ENCODE measurements around the gene EPB41L2.

Gene EPB41L2

DNA sequence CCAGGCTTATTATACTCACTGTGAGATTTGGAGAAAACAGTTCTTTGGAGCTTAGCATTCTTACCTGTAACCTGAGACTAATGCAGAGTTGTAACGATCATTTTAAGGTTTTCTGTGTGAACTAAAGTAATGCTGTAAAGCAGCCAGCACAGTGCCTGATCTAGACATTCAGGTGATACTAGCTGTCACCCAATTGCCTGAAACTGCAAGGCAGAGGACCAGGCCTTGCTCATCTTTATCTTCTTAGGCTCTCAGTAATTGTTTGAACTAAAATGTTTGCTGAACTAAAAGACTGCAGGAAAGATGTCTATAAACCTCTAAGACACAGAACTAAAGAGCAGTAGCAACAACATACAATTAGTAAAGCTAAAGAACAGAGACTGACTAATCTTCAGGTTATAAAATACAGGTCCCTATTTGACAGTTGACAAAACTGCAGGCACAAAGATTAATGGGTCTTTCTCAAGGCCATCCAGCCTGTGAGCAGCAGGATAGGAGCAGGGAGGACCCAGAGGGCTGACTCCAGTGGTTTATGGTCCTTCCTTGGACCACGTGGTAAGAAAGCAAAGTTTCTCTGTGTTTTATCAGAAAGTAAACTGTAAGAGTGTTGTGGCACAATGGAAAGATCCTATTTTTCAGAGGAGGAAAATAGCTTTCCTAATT lies 204.4 kb downstream of the EPB41L2 start:
- no peak for DNase-seq

DNA sequence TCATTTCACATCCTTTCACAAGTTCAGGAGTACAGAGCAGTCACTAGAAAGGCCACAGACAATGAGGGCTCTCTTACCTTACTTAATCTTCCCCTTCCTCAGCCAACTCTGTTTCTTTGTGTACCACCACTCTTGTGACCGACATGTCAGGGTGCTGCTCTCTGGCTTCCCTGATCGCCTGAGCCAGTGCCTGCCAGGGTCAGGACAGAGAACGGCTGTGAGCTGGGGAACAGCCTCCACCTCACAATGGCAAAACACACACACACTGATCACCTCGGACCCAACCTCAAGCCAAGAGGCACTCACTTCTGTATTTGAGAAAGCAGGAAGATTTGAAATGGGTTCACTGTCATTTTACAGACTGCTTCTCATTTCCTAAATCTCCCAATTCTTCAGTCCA lies 205.0 kb downstream of the EPB41L2 start:
- DNase-seq: no peak

DNA sequence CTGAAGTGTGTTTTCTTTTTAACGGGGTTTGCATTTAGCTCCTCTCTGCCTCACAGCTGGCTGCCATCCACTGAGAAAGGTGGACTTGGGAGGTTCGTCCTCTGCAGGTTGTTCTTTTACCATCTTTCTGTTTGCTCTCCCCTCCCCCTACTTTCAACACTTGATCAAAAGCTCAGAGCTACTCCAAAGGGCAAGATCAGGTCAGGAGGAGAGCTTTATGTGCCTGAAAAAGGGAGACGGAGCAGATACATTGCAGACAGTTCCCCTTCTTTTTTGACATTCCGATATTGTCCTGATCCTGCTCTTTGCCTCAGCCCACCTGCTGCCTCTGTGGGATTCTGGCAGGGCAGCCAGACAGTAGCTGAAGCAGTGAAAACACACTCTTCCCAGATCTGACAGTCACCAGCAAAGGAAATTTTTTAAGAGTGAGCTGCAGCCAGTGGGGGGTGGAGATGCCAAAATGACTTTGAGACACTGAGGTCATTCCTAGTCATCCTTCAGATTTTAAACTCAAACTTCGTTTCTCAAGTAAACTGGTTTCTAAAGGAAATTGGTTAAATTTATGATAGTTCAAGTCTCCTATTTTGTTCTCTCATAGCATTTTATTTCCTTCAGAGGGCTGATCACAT lies 209.4 kb downstream of the EPB41L2 start:
- DNase-seq: no peak

DNA sequence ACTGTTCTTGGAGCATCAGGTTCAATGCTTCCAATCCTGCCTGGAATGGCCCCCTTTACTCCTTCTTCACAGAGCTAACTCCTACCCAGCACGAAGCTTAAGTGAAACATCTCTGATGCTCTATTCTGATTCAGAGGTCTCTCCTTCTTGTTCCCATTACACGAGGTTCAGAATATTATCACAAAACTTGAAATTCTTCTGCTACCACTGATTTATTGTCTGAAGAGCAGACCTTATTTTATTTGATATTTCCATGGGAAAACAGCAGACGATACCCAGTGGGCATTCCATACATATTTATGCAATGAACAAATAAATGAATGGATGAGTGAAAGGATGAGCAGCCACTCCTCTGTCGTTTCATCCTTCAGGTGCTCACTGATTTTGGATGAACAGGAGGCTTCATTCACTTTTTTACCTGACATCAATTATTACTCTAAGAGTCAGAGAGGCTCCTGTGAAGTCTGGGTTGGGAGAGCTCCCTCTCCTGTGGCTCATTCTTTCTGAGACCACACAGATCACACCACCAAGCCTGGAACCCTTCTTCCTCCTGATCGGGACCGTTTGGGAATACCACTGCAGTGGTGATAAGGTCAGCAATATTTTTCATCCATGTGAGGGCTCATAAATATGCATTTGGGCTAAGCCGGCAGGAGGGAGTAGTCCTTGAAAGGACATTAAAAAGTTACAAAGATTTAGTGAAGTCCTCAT lies 210.0 kb downstream of the EPB41L2 start:
- no peak for DNase-seq

GRCh38 chr6:130851026-130851425 lies 212.0 kb downstream of the EPB41L2 start:
- DNase-seq: no peak

DNA sequence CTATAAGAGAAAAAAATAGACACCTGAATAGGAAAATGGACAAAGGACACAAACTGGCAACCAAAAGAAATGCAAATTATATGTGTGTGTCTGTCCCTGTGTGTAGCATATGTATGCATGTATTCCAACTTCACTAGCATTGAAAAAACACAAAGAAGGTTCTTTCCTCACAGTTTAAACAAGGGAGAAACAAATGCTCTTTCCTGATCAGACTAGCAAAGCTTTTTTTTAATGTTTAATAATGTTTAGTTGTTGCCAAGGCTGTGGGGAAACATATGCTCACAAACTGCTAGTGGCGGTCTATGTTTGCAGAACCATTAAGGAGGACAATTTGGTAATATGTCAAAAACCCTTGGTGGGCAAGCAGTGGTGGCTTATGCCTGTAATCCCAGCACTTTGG lies 213.5 kb downstream of the EPB41L2 start:
- no peak for DNase-seq

DNA sequence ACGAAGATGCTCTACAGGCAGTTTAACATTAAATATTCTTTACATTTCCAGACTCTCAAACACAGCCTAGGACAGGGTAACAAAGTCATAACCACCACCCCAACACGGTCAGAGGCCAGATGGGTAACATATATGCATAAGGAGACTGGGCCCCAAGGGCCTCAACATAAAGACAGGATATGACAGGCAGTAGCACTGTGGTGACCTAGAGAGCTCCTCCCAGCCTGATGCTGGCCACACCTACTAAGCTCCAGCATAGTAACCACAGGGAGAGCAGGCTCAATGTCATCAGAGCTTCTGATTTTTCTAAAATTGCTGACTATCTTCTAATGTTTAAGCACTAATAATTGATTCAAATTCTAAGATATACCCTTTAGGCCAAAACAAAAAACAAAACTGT lies 214.1 kb downstream of the EPB41L2 start:
- no peak for DNase-seq

- no peak for DNase-seq
These were observed 215.8 kb downstream of the EPB41L2 start for GRCh38 chr6:130847001-130847910.

DNA sequence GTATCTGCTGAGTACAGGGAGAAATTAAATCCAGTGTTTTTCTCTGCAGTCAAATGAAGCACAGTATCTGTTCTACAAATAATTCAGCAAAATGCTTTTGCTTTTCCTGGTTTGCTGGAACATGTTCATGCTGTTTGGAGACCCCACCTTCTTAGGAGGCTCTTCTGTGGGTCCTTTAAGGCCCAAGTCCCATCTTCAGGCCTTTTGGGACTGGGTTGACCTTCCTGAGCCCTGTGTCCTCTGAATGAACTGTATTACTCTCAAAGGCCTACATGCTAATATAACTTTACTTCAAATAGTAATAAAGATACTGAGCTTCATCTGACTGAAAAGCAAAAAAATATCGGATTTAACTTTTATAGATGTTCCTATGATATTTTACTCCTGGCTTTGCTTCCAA lies 216.5 kb downstream of the EPB41L2 start:
- DNase-seq: no peak

DNA sequence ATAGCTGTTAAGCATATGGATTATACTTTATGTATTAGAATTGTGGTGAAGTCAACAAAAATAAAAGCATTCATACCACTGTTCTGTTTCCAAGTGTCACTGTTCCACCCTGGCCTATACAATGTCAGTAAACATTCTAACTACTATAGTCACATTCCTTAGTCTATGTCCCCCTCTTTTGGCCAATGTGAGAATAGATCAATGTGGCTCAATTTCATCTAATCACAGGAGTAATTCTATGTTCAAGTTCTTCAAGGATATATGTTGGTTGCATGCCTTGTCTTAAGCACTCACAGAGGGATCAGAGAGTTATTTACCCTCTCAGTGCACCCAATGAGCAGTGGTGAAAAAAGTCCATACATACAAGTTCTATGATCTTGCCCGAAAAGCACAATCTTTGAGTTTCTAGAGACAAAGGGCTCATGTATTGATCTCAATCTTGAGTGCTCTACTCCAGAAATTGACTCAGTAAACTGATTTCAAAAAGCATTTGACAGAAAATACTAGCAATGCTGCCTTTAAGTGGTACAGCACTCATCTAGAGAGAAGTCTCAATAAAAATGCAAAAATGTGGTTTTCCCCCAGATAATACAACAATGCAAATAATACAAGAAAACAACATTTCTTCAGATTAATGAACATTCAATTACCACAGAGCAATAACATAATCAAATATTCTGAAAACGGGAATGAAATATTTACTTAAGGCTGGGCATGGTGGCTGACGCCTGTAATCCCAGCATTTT lies 219.3 kb downstream of the EPB41L2 start:
- DNase-seq: peak; percentile 0 to 40

- no peak for DNase-seq
These were observed 221.8 kb downstream of the EPB41L2 start for GRCh38 chr6:130841128-130841728.

DNA sequence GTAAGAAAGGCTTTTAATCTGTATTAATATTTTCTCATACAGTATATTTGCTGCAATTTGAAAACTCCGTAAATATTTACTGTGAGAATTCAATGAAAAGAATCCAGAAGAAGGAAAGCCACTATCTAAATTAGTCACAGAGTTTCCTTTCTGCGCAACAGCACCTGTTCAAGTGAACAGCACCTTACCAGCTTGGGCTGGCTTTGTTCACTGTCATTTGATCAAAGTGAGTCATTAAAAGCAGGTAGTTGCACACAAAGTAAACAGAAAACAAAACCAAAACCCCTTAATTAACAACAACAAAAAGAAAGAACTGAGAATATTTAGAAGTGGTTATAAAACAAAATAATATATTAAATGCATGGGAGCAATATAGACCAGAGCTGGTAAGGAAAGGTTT lies 223.0 kb downstream of the EPB41L2 start:
- DNase-seq: no peak

DNA sequence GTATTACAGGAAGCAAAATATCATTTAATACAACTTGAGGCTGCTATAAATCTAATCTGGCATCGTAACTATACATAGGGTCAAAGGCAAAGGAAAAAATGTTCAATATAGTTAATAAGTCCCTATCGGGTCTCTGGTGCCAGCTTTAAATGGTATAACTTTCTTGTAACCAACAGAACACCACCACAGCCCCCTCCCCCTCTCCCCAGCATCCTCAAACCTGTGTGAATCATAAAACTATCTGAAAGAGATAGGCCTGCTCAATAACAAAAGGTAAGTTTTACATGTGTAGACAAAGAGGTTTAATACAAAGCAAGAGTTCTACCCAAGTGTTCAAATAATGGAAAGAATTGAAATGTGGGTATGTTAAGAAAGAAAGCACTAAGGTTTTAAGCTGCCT lies 223.7 kb downstream of the EPB41L2 start:
- no peak for DNase-seq

DNA sequence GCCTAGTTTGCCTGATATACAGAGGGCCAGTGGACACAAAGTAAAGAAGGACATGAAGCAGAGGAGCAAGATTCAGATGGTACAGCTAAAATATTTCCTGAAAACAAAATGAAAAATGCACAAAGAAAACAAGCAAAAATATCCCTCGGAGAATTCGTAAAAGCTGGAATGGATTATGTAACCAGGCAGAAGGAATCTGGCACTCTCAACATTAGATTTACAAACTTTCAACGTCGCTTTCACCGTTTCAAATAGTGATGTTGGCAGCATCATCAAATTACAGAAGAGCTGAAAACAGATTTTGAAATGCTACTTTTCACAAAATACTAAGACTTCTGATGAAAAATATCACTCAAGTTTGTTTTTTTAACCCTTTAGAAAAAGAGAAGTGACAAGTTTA lies 224.1 kb downstream of the EPB41L2 start:
- no peak for DNase-seq

DNA sequence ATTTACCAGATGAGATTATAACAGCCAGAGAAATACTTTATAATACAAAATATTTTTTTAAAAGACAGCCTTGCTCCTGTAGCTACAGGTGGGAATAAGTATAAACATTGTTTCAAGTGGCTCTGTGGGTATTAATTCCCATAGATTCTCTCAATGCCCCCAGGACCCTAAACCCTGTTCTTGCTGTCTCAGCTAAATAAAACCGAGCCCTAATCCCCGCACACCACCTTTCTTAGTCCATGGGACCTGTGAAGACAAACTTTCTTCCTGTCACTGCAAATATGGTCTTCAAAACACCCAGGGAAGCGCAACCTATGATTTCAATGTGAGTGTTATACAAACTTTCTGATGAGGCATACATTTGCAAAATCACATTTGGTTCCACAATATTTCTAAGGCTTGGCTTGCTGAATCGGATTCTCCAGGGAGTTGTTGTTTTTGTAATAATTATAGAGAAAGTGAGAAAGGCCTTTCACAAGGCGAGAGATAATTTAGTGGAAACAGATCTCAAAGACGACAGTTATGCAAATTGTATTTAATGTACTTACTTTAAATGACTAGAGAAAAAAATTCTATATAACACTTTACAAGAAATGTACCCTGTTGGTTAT lies 224.7 kb downstream of the EPB41L2 start:
- no peak for DNase-seq

GRCh38 chr6:130837067-130837466 lies 226.0 kb downstream of the EPB41L2 start:
- DNase-seq: no peak

DNA sequence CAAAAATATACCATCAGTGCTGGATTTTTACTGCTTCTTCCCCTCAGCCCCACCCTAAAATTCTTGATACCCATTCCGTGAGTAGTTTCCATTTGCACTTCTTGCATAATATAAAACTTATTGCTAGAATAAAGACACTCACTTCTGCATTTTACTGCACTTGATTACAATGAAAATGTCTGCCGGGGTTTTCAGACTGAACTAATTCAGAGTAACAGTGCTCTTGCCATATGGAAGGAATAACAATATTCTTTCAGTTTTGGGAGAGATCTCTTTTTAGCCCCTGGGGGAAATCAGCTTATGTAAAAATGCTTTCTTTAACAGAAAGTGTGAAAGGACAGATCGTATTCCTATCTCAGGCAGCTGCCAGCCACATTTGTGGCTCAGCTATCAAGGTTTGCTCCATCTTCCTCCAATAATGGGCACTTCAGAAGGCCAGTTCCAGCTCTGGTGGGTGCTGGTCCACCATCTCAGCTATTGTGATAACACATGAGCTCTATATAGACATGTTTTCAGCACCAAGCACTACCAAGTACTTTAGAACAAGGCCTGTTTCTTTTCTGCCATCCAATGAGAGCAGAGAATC lies 226.9 kb downstream of the EPB41L2 start:
- DNase-seq: no peak

GRCh38 chr6:130834482-130835251 lies 228.4 kb downstream of the EPB41L2 start:
- no peak for DNase-seq

- DNase-seq: no peak
These were observed 229.5 kb downstream of the EPB41L2 start for GRCh38 chr6:130833569-130833968.

DNA sequence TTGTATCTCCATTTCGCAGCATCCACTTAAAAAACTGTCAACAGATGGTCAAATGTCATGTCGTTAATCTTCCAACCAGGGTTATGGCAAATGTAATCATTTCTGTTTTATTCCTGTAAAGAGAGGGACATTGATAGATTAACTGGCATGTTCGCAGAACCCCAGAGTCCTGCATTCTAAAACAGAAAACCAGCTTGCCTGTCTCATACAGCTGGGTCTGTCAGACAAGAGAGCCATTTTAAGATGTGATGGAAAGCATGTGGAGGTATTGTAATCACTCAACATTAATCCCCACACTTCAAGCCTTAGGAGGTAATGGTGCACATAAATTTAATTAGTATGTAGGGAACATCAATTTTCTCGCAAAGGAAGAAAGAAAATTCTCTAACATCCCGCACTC lies 231.4 kb downstream of the EPB41L2 start:
- no peak for DNase-seq
